GM12864 (cell line): ENCODE data around the gene UEVLD.
A peak's percentile ranks its signal among the peaks of the same experiment; 100 is the strongest.

Experiments
- DNase-seq: peaks from one replicate; pipeline ENCODE4 v3.0.0-alpha.2; 2011; ENCODE audit warnings: low read depth
- H3K4me3 ChIP-seq: 2 replicates; pipeline ENCODE4 v1.5.1; 2011; ENCODE audit warnings: mild to moderate bottlenecking, low read depth, low read length, control low read depth
- CTCF ChIP-seq: IDR thresholded peaks from 2 replicates; pipeline ENCODE4 v1.5.1; 2011; ENCODE audit warnings: low read depth, mild to moderate bottlenecking, moderate library complexity, low read length, control low read depth, inconsistent platforms; ENCODE audit errors: missing control alignments

The UEVLD gene

GRCh38 chr11:18618342-18619025, 29.9 kb upstream of the UEVLD start:
- no peak for TF ChIP-seq CTCF

GRCh38 chr11:18617688-18618341, 29.3 kb upstream of the UEVLD start:
- no peak for DNase-seq
- TF ChIP-seq CTCF: no peak

More at GRCh38 chr11:18618342-18619025, 29.9 kb upstream of the UEVLD start:
- H3K4me3 ChIP-seq: no peak overlapping the region; the same call in 1 of the 2 replicates
- DNase-seq: no peak

GRCh38 chr11:18615628-18616392, 27.3 kb upstream of the UEVLD start:
- no peak for TF ChIP-seq CTCF
- H3K4me3 ChIP-seq: no peak overlapping the region
- peak; percentile 67 for DNase-seq

More at GRCh38 chr11:18617688-18618341, 29.3 kb upstream of the UEVLD start:
- no peak overlapping the region; the same call in 1 of the 2 replicates for H3K4me3 ChIP-seq

GRCh38 chr11:18614667-18615066, 26.1 kb upstream of the UEVLD start:
- TF ChIP-seq CTCF: no peak
- no peak overlapping the region for H3K4me3 ChIP-seq
- DNase-seq: no peak

- no peak for TF ChIP-seq CTCF
- no peak for DNase-seq
- no peak overlapping the region for H3K4me3 ChIP-seq
These were observed 23.9 kb upstream of the UEVLD start for GRCh38 chr11:18612394-18612793.

GRCh38 chr11:18611196-18611595, 22.7 kb upstream of the UEVLD start:
- no peak for DNase-seq
- no peak for TF ChIP-seq CTCF
- no peak overlapping the region for H3K4me3 ChIP-seq
